Left ventricle myocardium inferior (tissue), 1 donor: ENCODE results near the gene CCDC8. TPM values are rescaled to one million over a fixed set of nuclear protein-coding genes. Genes with fewer than 3 reads are reported as not detected.

Experiments used
- DNase-seq: peaks from one replicate; pipeline ENCODE4 v3.0.0-alpha.2; 2020
- H3K27ac ChIP-seq: fragments of 200-600 bp; replicated peaks from 2 replicates; pipeline ENCODE4 v1.8.0; 2021
- H3K27me3 ChIP-seq: fragments of 200-600 bp; 2 replicates; pipeline ENCODE4 v1.8.0; 2021; ENCODE audit warnings: low read depth
- H3K36me3 ChIP-seq: fragments of 200-600 bp; 2 replicates; pipeline ENCODE4 v1.8.0; 2021
- H3K4me1 ChIP-seq: fragments of 200-600 bp; 2 replicates; pipeline ENCODE4 v1.8.0; 2021
- H3K4me3 ChIP-seq: fragments of 200-600 bp; 2 replicates; pipeline ENCODE4 v1.8.0; 2021; ENCODE audit warnings: mild to moderate bottlenecking, moderate library complexity
- H3K9me3 ChIP-seq: fragments of 200-600 bp; replicated peaks from 2 replicates; pipeline ENCODE4 v1.8.0; 2021
- CTCF ChIP-seq: fragments of 200-600 bp; IDR thresholded peaks from 2 replicates; pipeline ENCODE4 v1.8.0; 2021; ENCODE audit warnings: antibody characterized with exemption, mild to moderate bottlenecking, borderline replicate concordance
- intact Hi-C: fragments of 100-400 bp; cut with micrococcal nuclease; formaldehyde crosslinking; loops from one replicate; pipeline ENCODE4 v1.11.0; 2022
- total RNA-seq: library from RNA; stranded (reverse); fragmentation: NEBNext Ultra II Directional; extraction: Animal tissue kit (Norgen Biotek cat#: 25700); gene quantifications from one replicate; pipeline ENCODE4 v1.2.1, GENCODE V29; 2021
- donor health status: DM: no; HTN: yes; CAD: no; lungs with severe emphysema.

CCDC8 gene
- total RNA-seq, 1 donor from 2014 or later, result 30.8 TPM

GRCh38 chr19:46374536-46375475, 38.6 kb downstream of the CCDC8 start:
- H3K27ac ChIP-seq, result peak overlapping the region; percentile 74
- H3K4me3 ChIP-seq, result no peak overlapping the region
- H3K9me3 ChIP-seq, result no peaks in the 10 kb centered on the region
- TF ChIP-seq CTCF, result no peak
- H3K4me1 ChIP-seq, result peaks cover 68% of the 10 kb centered on the region
- intact Hi-C loops, result no loop called here
- no peaks in the 10 kb centered on the region for H3K27me3 ChIP-seq
- no peak for DNase-seq
- peaks cover 23% of the 10 kb centered on the region for H3K36me3 ChIP-seq

DNA sequence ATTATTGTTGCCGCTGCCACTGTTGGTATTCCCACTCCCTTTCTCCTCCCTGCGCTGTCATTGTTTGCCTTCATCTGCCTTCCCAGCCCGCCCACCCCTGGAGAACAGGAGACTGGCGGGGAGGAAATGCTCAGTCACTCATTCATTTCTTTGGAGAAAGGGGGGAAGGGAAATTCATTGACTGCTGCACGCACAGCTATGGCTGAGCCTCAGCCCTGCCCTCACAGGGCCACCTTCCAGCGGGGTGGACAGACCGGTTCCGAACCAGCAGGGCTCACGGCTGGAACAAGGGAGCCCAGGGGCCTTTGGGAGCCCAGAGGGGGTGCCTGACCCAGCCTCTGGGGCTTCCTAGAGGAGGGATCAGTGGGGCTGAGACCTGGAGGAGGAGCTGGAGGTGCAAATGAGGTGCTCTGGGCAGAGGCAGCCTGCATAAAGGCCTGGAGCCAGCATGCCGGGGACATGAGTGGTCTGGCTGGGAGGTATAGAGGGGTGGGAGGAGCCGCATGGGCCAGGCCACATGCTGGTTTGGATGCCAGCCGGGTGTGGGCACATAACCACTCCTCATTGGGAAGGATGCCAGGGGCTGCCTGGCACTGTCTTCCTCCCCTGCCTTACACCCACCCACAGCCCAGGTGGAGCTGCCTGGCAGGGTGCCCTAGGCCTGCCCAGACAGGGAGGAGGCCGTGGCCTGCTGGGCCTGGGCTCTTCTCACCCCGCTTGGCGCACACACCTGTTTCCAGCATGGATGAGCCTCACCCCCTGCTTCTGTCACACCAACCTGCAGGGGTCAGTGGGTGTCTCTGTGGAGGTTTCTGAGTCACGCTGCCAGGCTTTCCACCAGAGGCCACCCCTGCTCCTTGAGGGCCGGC, 39.6 kb downstream of the CCDC8 start:
- intact Hi-C loops, result no loop called here
- Histone ChIP-seq H3K36me3 (peaks cover 17% of the 10 kb centered on the region), H3K4me3 (no peak overlapping the region), H3K9me3 (no peaks in the 10 kb centered on the region), H3K27ac (peak overlapping the region; percentile 74), H3K27me3 (no peaks in the 10 kb centered on the region), H3K4me1 (peaks cover 60% of the 10 kb centered on the region)
- no peak for TF ChIP-seq CTCF
- peak; percentile 85 for DNase-seq

DNA sequence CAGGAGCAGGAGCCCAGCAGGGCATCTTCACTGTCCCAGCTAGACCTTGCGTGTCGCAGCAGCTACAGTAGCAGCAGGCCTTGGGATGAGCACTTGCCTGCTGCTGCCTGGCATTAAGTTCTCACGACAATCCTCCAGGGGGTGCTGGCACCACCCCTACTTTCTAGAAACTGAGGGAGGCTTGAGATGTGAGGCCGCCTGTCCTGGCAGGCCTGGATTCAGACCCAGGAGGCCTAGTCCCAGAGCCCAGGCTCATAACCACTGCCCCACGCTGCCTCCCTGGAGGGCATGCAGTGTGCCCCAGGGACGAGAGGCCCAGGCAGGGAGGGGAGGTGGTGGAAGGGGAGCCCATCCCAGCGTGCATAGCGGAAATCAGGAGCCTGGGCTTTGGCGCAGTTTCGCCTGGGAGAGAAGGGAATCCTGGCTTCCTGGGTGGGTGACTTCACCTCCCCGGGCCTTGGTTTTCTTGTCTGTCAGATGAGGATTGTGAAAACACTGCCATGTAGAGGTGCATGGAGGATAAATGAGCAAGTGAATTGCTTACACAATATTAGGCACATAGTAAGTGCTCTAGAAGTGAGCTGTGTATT, 40.4 kb downstream of the CCDC8 start:
- Histone ChIP-seq H3K27ac (peak overlapping the region; percentile 74), H3K27me3 (no peaks in the 10 kb centered on the region), H3K9me3 (no peaks in the 10 kb centered on the region), H3K4me3 (no peak overlapping the region), H3K4me1 (peaks cover 52% of the 10 kb centered on the region), H3K36me3 (peaks cover 17% of the 10 kb centered on the region)
- DNase-seq, result no peak
- peak; percentile 21 for TF ChIP-seq CTCF
- intact Hi-C loops, result no loop called here

GRCh38 chr19:46371371-46371901, 41.9 kb downstream of the CCDC8 start:
- Histone ChIP-seq H3K27ac (peak overlapping the region; percentile 45), H3K4me3 (no peak overlapping the region), H3K4me1 (peaks cover 55% of the 10 kb centered on the region), H3K27me3 (no peaks in the 10 kb centered on the region), H3K36me3 (peaks cover 15% of the 10 kb centered on the region), H3K9me3 (no peaks in the 10 kb centered on the region)
- intact Hi-C loops, result no loop called here
- TF ChIP-seq CTCF, result no peak
- DNase-seq, result no peak

- intact Hi-C loops, result no loop called here
- peaks cover 7% of the 10 kb centered on the region for H3K36me3 ChIP-seq
- no peak for TF ChIP-seq CTCF
- no peaks in the 10 kb centered on the region for H3K9me3 ChIP-seq
- peaks cover 67% of the 10 kb centered on the region for H3K4me1 ChIP-seq
- DNase-seq, result no peak
- no peak overlapping the region for H3K27ac ChIP-seq
- no peak overlapping the region for H3K4me3 ChIP-seq
- H3K27me3 ChIP-seq, result no peaks in the 10 kb centered on the region
These were observed 43.5 kb downstream of the CCDC8 start for GRCh38 chr19:46369817-46370216.
